ENCODE results near the gene MAPK8.

Gene MAPK8

GRCh38 chr10:48478469-48478868, 172.0 kb downstream of the MAPK8 start:
- no peak for DNase-seq

- DNase-seq, result peak; percentile 15 to 44 (median 34)
Measured at GRCh38 chr10:48478980-48479811, 172.7 kb downstream of the MAPK8 start.

GRCh38 chr10:48480397-48481374, 174.2 kb downstream of the MAPK8 start:
- DNase-seq, result no peak

GRCh38 chr10:48481385-48481784, 174.9 kb downstream of the MAPK8 start:
- DNase-seq, result no peak

- no peak for DNase-seq
Measured at GRCh38 chr10:48482207-48482606, 175.7 kb downstream of the MAPK8 start.

DNA sequence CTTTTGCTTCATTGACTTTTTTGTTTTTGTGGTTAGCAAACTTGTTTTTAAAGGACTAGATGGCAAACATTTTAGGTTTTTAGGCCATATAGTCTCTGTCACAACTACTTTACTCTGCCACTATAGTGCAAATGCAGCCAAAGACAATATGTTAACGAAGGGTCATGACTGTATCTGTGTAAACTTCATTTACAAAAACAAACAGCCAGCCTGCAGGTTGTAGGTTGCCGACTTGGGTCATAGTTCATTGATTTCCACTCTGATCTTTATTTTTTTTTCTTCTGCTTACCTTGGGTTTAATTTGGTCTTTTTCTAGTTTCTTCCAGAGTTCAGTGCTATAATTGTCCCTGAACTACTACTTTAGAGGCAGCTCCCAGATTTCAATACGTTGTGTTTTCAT, 178.4 kb downstream of the MAPK8 start:
- no peak for DNase-seq

DNA sequence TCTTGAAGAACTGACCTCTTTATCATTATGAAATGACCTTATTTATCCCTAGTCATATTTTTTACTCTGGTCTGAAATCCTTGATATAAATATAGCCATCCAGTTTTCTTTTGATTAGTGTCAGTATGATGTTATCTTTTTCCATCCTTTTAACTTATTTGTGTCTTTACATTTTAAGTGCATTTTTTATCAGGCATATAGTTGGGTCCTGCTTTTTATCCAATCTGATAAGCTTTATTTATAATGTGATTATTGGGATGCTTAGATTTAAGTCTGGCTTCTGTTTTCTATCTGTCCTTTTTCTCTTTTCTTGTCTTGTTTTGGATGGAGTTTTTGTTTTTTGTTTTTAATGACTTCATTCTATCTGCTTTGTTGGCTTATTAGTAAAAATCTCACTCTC, 179.2 kb downstream of the MAPK8 start:
- DNase-seq, result no peak

- DNase-seq, result no peak
Measured at GRCh38 chr10:48487244-48487643, 180.8 kb downstream of the MAPK8 start.
